C4-2B (cell line): ENCODE data around the gene SCYL1.

Experiments used
- H3K27ac ChIP-seq: fragments of 450-650 bp; 2 replicates; pipeline ENCODE4 v1.5.1; 2017
- ZFX ChIP-seq: fragments of 450-650 bp; IDR thresholded peaks from 2 replicates; pipeline ENCODE4 v1.6.1; 2017
- TF ChIP-seq, protein P1 (sequence below): fragments of 450-650 bp; conservative IDR thresholded peaks from 2 replicates; pipeline ENCODE4 v1.5.1; 2017; ENCODE audit warnings: mild to moderate bottlenecking

The SCYL1 gene

DNA sequence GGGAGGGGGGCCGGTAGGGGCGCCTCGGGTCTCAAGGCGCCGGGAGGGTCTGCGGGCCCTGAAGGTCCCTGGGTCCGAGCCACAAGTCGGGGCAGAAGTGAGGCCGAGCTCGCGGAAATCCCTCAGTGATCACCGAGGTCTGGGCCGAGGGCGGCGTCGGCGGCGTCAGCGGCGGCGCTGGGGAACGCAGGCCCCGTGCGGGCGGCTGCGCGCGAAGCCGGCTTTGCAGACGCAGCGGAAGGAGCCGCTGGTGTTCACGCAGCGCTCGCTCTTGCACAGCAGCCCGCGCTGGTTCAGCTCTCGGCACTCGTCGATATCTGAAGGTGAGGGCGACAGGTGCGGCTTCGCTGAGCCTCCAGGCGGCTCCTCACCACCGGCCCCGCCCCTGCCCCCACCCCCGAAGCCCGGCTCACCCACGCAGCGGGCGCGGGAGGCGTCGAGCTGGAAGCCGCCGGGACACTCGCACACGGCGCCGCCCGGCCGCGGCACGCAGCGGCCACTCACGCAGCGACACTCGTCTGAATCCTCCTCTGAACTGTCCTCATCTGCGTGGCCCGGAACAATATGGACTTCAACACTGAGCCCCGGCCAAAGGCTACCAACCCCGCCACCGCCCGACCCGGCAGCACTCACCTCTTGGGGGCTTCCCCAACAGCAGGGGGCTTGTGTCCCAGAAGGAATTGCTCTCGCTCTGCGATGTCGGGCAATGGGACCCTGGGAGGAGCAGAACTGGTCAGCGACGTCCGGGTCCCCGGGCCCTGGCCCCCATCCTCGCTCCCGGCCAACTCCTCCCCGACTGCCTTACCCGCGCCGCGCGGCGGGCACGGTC is 14.2 kb downstream of the SCYL1 start:
- H3K27ac ChIP-seq = peak overlapping the region; percentile 95
- no peak for TF ChIP-seq ZFX
- TF ChIP-seq, protein P1, sequence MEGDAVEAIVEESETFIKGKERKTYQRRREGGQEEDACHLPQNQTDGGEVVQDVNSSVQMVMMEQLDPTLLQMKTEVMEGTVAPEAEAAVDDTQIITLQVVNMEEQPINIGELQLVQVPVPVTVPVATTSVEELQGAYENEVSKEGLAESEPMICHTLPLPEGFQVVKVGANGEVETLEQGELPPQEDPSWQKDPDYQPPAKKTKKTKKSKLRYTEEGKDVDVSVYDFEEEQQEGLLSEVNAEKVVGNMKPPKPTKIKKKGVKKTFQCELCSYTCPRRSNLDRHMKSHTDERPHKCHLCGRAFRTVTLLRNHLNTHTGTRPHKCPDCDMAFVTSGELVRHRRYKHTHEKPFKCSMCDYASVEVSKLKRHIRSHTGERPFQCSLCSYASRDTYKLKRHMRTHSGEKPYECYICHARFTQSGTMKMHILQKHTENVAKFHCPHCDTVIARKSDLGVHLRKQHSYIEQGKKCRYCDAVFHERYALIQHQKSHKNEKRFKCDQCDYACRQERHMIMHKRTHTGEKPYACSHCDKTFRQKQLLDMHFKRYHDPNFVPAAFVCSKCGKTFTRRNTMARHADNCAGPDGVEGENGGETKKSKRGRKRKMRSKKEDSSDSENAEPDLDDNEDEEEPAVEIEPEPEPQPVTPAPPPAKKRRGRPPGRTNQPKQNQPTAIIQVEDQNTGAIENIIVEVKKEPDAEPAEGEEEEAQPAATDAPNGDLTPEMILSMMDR = no peak; the same call in 1 of the 2 replicates

DNA sequence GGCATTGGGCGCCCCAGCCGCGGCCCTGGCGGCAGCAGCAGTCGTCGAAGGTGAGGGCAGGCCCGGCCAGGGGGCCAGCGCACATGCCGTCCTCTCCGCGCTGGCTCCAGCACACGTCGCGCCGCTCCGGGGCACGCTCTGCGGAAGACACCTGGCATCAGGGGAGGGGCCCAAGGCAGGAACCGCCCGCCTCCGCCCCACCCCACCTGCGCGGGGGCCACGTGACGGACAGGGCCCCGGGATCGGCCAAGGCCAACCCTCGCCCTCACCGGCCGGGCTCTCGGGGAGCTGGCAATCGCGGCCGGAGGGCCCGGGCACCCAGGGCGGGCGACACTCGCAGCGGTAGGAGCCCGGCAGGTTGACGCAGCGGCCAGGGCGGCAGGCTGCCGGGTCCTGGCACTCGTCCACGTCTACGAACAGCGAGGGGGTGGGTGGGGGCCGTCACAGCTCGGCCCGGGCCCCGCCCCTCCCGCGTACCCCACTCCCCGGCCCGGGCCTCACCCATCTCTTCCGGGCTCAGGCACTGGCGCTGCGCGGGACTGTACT is 14.9 kb downstream of the SCYL1 start:
- H3K27ac ChIP-seq = peak overlapping the region; percentile 95
- TF ChIP-seq, protein P1 = no peak
- peak; percentile 53 for TF ChIP-seq ZFX

DNA sequence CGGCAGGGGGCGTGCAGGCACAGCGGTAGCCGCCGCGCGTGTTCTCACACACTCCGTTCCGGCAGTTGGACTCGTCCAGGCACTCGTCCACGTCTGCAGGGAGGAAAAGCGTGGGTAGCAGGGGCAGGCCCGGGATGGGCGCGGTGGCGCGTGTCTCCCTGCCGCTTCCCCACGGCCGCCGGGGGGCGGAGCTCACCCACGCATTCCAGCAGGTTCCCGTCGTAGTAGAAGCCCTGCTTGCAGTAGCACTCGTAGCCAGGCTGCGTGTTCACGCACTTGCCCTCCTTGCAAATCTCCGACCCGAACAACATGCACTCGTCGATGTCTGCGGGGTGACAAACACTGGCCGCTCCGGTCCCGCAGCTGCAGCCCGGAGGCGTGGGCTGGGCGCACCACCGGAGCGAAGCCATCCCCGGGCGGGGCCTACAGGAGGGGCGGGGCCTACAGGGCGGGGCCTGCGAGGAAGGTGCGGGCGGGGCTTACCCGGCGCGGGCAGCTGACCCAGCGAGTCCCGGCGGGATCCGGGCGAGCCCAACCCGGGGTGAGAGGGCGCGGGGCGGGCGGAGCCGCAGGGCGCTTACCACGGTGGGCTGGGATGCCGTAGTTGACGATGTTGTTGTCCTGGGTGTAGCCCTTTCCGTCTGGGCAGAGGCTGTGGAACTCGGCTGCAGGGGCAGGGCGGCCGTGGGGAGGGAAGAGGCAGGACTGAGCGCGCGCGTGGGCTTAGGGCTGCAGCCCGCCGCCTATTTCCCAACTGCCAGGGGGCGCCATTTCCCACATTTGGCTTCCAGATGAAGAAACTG is 15.6 kb downstream of the SCYL1 start:
- TF ChIP-seq, protein P1 = peak; percentile 87
- TF ChIP-seq ZFX = peak; percentile 15; the same call in 1 of the 2 replicates
- H3K27ac ChIP-seq = peak overlapping the region; percentile 95

DNA sequence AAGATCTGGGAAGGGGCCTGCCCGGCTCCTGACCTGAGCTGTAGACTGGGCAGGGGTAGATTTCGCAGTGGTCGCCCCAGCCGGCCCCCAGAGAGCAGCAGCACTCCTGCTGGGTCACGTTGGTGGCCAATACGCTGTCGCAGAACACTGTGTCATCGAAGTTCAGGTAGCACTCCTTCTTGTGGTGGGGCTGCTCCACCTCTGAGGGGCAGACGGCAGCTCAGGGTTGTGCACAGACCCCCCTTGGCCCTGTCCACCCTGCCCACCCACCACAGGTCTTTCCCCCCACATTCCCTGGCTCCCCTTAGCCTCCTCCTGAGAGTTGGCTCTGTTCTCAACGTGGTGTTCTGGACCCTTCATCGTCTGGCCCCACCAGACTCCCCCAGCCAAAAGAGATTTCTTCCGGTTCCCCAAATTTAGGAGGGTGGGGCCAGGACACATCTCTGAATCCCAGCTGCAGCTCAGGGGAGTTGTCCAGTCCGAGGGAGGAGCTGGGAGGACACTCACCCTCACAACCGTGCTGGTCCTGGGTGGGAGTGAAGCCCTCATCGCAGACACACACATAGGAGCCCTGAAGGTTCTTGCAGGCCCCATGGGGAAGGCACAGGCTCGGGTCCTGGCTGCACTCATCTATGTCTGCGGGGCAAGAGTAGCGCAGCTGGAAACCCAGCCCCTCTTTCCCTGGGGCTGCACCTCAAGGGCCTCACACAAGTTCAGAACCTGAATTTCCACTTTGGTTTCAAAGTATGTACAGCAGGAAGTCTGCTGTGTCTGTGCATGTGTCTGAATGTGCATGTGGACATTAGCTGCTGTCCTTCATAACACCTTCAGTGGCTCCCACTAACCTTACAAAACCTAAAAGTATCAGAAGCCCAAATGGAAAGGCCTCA is 16.5 kb downstream of the SCYL1 start:
- peak overlapping the region; percentile 95 for H3K27ac ChIP-seq
- TF ChIP-seq, protein P1 = no peak; the same call in 1 of the 2 replicates
- no peak for TF ChIP-seq ZFX

DNA sequence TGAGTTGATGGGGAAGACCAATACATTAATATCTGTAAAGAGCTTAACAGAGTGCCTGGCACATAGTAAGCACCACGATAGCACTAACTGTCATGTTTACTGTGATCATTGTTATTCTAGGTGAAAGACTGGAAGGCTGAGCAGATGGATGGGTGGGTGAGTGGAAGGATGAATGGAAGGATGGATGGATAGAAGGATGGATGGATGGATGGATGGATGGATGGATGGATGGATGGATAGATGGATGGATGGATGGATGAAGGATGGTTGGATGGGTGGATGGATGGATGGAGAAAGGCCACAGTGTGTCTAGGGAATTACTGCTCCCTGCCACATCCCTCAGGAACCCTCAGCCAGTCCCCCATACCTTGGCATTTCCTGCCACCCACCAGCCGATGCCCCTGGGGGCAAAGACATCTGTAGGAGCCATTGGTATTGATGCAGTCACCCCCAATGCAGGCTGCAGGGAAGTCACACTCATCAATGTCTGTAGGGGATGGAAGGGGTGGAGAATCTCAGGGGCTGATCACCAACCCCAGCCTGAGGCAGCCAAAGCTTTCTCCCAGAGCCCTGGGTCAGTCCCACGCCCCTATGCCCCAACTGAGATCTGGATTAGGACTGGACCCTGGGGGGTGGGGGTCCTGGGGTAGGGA is 18.0 kb downstream of the SCYL1 start:
- H3K27ac ChIP-seq = peak overlapping the region; percentile 95; the same call in 1 of the 2 replicates
- TF ChIP-seq, protein P1 = no peak
- TF ChIP-seq ZFX = no peak

DNA sequence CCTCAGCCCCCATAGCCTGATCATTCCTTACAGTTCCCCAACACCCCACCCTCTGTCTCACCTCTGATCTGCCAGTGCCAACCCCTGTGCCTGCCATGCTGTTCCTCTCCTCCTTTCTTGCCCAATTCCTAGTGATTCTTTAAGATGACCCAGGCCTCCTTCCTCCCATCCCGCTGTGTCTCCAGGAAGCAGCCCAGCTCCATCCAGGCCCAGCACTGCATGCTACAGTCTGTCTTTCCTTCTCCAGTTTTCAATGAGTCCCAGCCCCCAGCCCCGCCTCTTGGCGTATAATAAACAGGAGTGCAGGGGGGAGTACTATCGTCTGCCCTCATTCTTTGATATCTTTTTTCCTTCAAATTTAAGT is 21.0 kb downstream of the SCYL1 start:
- peak overlapping the region; percentile 33; the same call in 1 of the 2 replicates for H3K27ac ChIP-seq
- no peak for TF ChIP-seq ZFX
- TF ChIP-seq, protein P1 = no peak
